T-helper 22 cell (primary cell): ENCODE measurements around the gene MAN2B1.
"Not testable (repeated sequence)": the region's sequence is repeated elsewhere in the genome, so short reads cannot be mapped to it uniquely, and the experiment has no call there.

ENCODE experiments used
- DNase-seq: peaks from one replicate; pipeline ENCODE4 v3.0.0-alpha.2; 2020; ENCODE audit warnings: low read depth

Gene MAN2B1

DNA sequence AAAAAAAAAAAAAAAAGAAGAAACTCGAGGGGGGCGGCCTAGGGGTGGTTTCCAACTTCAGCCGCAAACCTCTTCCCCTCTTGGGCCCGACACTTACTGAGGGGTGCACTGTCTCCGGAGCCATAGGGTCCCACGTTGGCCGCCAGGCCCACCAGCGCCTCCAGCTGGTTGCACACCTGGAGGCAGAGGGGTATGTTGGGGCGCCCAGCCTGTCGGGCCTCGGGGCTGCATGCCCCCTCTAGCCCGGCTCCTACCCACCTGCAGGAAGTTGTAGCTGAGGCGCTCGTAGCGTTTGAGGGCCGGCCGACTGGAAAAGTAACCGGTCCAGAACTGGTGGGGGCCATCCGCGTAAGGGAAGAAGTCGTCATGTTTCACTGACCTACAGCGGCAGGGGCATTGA lies 8.6 kb downstream of the MAN2B1 start:
- DNase-seq, result no peak

DNA sequence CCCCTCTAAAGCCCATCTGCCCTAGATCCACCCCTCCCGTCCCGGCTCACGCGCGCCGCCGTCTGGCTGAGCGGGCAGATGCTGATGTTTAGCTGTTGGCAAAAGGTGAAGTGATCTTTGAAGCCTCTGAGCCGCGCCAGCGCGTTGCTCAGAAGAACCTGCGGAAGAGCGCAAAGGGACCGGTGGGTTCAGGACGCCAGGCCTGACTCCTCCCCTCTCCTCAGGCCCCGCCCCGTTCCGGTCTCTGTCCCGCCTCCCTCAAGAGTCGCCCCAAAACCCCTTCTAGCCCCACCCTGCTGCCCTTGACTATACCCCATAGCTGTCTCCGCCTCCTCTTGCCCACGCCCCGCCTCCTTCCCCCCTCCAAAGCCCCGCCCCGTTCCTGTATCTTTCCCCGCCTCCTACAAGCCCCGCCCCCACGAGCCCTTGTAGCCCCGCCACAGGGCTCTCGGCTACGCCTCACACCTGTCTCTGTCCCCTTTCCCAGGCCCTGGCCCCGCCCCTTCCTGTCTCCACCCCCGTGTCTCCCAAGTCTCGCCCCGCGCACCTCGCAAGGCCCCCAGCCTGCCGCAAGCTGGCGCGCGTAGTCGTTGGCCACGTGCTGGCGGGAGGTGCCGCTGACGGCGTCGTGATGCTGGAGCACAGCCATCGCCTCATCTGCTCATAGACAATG lies 9.5 kb downstream of the MAN2B1 start:
- no peak for DNase-seq

DNA sequence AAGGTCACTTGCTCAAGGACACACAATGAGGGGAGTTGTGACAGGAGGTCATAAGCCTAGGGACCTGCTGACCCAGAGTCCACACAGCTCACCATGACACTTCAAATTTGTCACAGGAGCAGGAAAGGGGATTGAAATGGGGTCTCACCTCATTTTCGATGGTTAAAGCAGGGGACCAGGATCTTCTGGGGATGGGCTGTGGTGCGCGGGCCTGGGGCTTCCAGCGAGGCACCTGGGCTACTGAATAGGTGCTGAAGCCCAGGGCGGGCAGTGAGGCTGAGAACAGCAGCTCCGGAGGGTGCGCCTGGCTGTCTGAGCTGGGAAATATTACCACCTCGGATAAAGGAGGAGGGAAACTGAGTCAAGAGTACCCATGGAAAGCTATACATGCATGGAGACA lies 11.0 kb downstream of the MAN2B1 start:
- no peak for DNase-seq

DNA sequence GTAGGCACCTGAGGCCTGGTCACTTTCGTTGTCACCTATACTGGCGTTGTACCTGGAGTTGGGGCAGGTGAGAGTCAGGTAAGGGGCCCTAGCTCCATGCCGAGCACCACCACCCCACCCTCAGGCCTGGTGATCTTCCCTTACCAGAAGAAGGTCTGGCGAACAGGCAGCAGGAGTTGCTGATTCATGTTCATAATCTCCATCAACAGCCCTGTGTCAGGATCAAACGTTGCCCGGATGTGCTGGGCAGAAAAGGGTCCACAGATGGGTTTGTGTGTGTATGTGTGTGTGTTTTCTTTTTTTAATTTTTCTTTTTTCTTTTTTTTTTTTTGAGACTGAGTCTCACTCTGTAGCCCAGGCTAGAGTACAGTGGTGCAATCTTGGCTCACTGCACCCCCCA lies 14.3 kb downstream of the MAN2B1 start:
- DNase-seq, result no peak

DNA sequence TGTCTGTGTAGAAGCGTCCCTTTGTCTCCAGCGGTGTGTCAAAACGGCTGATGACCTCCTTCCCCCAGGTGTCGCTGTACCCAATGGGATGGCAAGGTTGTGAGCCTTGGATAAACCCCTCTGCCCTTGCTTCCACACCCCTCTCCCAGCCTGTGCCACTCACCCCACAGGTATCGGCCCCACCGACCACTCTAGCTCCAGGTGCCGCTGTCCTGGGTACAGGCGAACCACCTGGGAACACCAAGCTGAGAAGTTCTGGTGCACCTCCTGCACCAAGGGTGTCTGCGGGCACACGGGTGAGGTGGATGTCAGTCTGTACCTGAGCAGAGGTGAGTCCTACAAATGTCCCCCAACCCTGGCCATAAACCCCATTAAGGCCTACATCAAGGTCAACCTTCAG lies 16.6 kb downstream of the MAN2B1 start:
- no peak for DNase-seq

DNA sequence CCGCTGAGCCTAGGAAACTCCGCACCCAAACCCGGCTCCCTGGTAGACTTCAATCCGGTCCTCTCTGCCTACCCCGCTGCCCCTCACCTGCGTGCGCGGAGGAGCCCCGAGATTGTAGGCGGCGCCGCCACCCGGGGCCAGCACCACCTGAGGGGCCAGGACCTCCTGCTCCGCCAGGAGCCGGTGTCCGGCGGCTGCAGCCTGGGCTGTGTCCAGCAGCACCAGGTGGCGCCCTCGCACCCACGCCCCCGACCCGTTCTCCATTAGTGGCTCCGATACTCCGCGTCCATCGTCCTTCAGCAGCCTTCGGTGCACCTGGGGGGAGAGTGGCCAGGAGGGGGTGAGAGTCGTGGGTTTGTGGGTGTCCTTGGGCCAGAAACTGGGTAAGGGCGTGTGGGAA lies 18.5 kb downstream of the MAN2B1 start:
- no peak for DNase-seq

DNA sequence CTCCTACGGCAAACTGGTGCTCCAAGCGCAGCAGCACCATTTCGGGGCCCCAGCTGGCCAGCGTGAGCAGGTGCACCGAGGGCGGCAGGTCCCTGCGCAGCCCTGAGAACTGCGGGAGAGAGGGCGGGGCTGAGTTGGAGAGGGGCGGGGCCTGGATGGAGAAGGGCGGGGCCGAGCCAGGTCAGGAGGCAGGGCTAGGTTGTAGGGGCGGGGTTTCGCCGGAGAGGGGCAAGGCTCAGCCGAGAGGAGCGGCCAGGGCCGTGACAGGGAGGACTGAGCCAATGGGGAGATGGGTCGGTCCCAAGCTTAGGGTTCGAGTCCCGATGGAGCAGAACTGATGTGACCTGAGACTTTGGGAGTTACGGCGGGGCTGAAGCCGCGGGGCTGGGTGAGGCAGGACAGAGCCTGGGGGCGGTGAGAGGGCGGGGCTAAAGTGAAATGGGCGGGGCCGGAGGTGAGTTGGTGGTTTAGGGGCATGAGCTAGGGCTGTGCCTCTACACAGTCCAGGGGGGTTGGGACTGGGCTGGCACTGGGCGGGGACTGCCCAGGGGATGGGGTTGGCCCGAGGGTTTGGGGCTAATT lies 19.0 kb downstream of the MAN2B1 start:
- DNase-seq, result no peak

DNA sequence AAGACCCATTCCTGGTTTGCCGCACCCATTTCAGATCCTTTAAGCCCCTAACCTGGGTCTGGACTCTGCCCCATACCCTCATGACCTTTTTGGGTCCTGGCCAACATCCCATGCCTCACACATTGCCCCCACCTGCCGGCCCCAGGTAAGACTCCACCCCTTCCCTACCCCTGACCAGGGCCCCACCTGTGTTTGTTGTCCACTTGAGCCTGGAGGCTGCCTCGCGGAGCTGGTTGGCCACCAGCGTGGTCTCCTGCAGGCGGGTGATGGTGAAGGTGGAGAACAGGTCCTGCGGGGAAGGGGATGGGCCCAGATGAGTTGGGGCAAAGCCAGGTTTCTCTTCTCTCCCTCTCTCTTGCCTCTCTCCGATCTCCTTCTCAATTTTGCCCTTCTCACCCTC lies 19.5 kb downstream of the MAN2B1 start:
- no peak for DNase-seq

DNA sequence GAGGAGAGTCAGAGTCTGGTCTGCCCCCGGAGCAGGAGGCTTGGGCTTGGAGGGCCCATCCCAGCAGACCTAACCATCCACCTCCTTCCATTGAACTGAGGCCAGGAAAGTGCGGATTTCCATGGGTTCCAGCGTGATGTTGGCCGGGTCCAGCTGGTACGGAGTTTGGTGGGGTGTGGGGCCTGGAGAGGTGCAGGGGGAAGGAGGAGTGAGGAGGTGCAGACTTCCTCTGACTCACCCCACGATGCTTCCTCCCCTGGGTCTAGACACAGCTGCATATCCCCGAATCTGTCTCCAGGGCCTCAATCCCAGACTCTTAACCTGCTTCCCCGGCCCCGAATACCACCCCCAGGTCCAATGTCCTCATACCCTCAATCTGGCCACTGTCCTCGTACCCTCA lies 20.0 kb downstream of the MAN2B1 start:
- no peak for DNase-seq

DNA sequence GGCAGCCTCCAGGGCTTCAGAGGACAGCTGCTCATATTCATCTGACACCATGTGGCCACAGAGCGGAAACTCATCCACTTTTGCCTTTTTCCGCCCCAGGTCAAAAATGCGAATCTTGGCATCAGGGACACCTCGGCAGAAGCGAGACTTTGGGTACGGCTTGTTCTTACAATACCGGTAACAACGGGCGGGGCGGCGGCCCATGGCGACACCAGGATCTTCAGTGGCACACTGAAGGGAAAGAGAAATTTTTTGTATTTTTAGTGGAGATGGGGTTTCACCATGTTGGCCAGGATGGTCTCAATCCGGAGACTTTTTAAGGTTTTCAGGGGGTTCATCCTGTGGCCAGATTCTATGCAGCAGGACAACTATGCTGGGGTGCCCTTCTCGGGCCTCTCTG lies 22.8 kb downstream of the MAN2B1 start:
- not testable (repeated sequence) for DNase-seq

DNA sequence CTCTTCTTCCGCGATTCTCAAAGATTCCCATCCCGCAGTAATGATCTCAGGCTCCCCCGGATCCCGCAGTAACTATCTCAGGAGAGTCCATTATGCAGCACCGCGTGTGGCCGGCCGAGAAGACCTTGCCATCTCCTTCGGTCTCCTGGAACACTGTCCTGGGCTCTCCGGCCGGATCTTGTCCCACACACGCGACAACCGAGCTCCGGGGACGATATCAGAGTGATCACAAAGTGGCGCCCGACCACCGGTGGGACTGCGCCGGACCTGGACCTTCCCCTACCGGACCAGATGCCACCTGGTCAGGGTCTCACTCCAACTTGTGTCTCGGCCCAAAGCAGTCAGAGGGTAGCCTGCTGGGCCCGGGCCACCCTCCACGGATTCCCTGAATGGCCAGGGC lies 24.0 kb downstream of the MAN2B1 start:
- no peak for DNase-seq

DNA sequence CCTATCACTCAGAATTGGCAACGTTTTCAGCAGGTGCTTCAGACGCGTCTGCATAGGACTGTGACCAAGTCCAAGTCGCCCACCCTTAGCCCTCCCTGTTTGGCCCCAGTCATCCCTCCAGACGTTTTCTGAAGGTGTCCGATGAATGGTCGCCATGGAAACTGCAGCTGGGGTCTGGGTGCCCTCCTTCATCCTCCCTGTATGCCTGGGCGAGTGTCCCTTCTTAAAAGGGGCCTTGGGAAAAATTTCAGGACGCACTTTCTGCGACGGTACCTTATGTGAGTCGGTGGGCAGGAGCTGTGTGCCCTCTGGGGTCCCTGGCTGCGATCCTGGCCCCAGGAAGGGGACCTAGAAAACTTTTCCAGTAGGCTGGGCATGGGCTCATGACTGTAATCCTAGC lies 25.1 kb downstream of the MAN2B1 start:
- no peak for DNase-seq

DNA sequence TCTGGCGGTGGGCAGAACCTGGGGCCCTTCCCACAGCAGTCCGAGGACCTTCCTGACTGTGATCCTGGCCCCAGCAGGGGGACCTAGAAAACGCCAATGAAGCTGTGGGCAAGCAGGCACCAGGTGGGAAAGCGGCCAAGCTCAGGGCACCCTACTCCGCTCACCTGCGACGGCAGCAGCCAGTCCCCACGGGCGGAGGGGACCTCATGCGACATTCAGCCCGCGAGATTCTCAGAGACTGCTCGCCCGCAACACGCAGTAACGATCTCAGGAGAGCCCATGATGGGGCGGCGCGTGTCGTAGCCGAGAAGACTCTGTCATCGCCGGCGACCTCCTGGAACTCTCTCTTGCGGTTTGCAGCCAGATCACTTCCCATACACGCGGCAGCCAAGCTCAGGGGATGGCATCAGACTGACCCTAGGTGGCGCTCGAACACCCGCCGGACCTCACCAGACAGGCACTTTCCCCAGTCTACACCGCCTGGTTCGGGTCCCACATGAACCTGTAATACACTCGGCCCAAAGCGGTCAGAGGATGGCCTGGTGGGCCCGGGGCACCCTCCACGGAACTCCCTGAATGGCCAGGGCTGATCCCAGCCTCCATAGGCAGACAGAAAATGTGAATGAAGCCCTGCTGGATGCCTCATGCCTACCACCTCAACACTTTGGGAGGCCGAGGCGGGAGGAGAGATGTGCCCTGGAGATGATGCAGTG lies 26.5 kb downstream of the MAN2B1 start:
- DNase-seq, result peak; percentile 58

DNA sequence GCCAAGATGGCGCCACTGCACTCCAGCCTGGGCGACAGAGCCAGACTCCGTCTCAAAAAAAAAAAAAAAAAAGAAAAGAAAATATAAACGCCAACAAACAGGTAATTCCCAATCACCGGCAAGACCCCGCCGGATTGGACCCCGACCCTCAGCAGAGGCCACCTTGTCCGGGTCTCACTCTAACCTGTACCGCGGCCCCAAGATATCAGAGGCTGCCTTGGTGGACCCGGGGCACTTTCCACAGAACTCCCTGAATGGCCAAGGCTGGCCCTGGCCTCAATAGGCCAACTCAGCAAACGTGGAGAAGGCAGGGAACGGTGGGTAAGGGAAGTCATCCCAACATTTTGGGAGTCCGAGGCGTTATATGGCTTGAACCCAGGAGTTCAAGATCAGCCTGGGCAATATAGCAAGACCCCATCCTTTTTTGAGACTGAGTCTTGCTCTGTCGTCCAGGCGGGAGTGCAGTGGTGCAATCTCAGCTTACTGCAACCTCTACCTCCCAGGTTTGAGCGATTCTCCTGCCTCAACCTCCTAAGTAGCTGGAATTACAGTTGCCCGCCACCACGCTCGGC lies 27.8 kb downstream of the MAN2B1 start:
- DNase-seq, result no peak

DNA sequence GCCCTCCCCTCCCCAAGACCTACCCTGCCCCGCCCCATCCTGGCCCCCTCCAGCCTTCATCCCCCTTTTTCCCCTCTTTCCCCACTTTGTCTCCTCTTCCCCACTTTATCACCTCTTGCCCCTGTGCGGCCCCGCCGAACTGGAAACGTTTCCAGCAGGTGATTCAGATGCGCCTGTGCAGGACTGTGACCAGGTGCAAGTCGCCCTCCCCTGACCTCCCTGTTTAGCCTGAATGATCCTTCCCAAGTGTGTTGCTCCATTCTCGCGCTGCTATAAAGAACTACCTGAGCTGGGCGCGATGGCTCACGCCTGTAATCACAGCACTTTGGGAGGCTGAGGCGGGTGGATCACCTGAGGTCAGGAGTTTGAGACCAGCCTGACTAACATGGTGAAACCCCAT lies 29.9 kb downstream of the MAN2B1 start:
- DNase-seq, result no peak

DNA sequence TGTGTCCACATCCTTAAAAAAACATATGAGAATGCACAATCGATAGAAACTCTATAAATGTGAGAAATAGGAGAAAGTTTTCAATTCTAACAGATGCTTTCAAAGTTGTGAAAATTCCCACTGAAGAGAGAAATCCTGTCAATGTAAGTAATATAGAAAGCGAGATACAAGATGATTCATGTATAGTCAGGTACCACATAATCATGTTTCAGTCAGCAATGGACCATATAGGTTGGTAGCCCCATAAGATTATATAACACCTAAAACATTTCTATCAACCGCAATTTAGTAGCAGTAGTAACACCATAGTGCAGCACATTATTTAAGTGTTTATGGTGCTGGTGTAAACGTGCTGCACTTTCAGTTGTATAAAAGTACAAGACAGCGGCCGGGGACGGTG lies 37.3 kb downstream of the MAN2B1 start:
- DNase-seq, result no peak

DNA sequence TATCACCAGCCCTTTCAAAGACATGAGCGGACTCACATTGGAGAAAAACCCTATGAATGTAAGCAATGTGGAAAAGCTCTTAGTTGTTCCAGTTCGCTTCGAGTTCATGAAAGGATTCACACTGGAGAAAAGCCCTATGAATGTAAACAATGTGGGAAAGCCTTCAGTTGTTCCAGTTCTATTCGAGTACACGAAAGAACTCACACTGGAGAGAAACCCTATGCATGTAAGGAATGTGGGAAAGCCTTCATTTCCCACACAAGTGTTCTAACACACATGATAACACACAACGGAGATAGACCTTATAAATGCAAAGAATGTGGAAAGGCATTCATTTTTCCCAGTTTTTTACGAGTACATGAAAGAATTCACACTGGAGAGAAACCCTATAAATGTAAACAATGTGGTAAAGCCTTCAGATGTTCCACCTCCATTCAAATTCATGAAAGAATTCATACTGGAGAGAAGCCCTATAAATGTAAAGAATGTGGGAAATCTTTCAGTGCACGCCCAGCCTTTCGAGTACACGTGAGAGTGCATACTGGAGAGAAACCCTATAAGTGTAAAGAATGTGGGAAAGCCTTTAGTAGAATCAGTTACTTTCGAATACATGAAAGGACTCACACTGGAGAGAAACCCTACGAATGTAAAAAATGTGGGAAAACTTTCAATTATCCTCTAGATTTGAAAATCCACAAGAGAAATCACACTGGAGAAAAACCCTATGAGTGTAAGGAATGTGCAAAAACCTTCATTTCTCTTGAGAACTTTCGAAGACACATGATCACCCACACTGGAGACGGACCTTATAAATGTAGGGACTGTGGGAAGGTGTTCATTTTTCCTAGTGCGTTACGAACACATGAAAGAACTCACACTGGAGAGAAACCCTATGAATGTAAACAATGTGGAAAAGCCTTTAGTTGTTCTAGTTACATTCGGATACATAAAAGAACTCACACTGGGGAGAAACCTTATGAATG lies 38.2 kb downstream of the MAN2B1 start:
- no peak for DNase-seq

DNA sequence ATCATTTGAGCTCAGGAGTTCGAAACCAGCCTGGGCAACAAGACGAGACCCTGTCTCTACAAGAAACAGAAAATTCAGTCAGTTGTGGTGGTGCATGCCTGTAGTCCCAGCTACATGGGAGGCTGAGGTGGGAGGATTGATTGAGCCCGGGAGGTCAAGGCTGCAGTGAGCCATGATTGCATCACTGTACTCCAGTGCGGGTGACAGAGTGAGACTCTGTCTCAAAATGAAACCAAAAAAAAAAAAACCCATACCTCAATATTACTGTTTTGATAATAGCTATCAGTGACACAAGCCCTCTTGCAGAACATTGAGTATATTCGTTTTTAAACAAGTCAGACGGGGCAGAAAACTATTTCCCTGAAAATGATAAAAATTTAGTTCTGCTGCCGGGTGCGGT lies 39.6 kb downstream of the MAN2B1 start:
- no peak for DNase-seq

DNA sequence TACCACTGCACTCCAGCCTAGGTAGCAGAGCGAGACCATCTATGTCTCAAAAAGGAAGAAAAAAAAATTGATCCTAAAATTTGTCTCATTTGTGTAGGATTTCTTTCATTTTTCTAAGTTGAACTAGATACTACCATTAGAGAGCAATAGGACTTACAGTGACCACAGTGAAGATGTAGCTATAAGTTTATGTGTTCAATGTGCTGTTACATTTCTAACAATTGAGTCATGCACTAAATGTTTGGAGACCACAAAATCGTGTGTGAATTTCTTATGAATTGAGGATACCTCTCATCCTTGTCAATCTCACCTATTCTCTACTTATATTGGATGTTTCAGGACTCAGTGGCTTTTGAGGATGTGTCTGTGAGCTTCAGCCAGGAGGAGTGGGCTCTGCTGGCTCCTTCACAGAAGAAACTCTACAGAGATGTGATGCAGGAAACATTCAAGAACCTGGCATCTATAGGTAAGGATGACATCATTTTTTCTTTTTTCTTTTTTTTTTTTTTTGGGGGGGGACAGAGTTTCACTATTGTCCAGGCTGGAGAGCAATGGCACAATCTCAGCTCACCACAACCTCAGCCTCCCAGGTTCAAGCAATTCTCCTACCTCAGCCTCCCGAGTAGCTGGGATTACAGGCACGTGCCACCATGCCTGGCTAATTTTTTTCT lies 43.0 kb downstream of the MAN2B1 start:
- no peak for DNase-seq

DNA sequence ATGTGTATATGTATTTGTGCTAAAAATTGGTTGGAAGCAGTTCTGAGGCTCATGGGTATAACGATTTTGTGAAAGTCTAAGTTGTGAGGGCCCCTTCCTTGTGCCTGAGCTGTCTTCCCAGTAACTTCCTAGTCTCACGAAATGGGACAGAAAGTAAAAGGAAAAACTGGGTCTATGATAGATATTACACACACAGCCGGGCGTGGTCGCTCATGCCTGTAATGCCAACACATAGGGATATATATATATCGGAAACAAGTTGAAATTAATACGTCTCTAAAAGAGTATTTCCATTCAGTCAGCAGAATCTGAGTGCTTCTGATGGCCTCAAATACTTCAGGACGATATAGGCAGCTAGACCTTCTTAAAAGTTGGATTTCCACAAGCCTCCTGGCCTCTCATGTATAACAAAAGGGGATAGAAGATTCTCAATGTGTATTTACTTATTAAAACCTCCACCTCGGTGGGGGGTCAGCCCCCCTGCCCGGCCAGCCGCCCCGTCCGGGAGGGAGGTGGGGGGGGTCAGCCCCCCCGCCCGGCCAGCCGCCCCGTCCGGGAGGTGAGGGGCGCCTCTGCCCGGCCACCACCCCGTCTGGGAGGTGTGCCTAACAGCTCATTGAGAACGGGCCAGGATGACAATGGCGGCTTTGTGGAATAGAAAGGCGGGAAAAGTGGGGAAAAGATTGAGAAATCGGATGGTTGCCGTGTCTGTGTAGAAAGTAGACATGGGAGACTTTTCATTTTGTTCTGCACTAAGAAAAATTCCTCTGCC lies 45.1 kb downstream of the MAN2B1 start:
- DNase-seq, result not testable (repeated sequence)

DNA sequence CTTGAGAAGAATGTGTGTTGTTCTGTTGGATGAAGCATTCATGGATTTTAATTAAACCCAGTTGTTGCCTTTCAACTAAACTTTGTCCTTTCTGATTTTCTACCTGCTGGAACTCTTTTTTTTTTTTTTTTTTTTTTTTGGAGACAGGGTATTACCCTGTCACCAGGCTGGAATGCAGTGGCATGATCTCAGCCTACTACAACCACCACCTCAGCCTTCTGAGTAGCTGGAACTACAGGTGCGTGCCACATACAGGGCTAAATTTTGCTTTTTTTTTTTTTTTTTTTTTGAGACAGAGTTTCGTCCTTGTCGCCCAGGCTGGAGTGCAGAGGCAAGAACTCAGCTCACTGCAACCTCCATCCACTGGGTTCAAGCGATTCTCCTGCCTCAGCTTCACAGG lies 48.9 kb downstream of the MAN2B1 start:
- DNase-seq, result no peak
